Astrocyte (in vitro differentiated cells and primary cell): ENCODE measurements around the gene GMDS. TPM values are rescaled to one million over a fixed set of nuclear protein-coding genes. Genes with fewer than 3 reads are reported as not detected.

Experiments used
- DNase-seq: peaks from one replicate; pipeline ENCODE4 v3.0.0-alpha.2; 2010; ENCODE audit warnings: low read depth
- FAIRE-seq: peaks from 2 replicates; lab custom pipeline; 2011; peaks lifted over from hg19 to GRCh38; lab: Jason Lieb, UNC
- H2AFZ ChIP-seq: 2 replicates; pipeline ENCODE4 v1.6.0; 2012; ENCODE audit warnings: low read depth, low read length, inconsistent platforms
- H3K27ac ChIP-seq: 2 replicates; pipeline ENCODE4 v1.5.1; 2011; ENCODE audit warnings: low read depth, low read length, inconsistent platforms
- H3K27me3 ChIP-seq: 2 replicates; pipeline ENCODE4 v1.6.0; 2011; ENCODE audit warnings: low read length, inconsistent platforms; ENCODE audit not compliant: insufficient read depth
- H3K36me3 ChIP-seq: 2 replicates; pipeline ENCODE4 v1.5.1; 2011; ENCODE audit warnings: low read length, inconsistent platforms; ENCODE audit not compliant: insufficient read depth
- H3K4me1 ChIP-seq: 2 replicates; pipeline ENCODE4 v1.5.1; 2011; ENCODE audit warnings: low read length, inconsistent platforms; ENCODE audit not compliant: insufficient read depth
- H3K4me2 ChIP-seq: 2 replicates; pipeline ENCODE4 v1.6.0; 2012; ENCODE audit warnings: low read length, inconsistent platforms
- H3K4me3 ChIP-seq: 2 replicates; pipeline ENCODE4 v1.5.1; 2011; ENCODE audit warnings: low read depth, mild to moderate bottlenecking, low read length, inconsistent platforms; ENCODE audit not compliant: insufficient read depth
- H3K79me2 ChIP-seq: 2 replicates; pipeline ENCODE4 v1.6.0; 2012; ENCODE audit warnings: mild to moderate bottlenecking, low read length, inconsistent platforms; ENCODE audit not compliant: insufficient read depth
- H3K9ac ChIP-seq: 2 replicates; pipeline ENCODE4 v1.6.0; 2012; ENCODE audit warnings: mild to moderate bottlenecking, low read length, inconsistent platforms
- H3K9me3 ChIP-seq: 2 replicates; pipeline ENCODE4 v1.5.1; 2012; ENCODE audit warnings: low read depth, mild to moderate bottlenecking, low read length, inconsistent platforms; ENCODE audit not compliant: insufficient read depth
- H4K20me1 ChIP-seq: 2 replicates; pipeline ENCODE4 v1.6.0; 2012; ENCODE audit warnings: low read length, inconsistent platforms; ENCODE audit not compliant: insufficient read depth
- H3K27ac Mint-ChIP-seq: one replicate; pipeline ENCODE4 v1.8.0; 2021; ENCODE audit warnings: mild to moderate bottlenecking, mixed read lengths; ENCODE audit not compliant: unreplicated experiment
- H3K27me3 Mint-ChIP-seq: one replicate; pipeline ENCODE4 v1.8.0; 2021; ENCODE audit warnings: low read depth, mixed read lengths; ENCODE audit not compliant: unreplicated experiment
- H3K36me3 Mint-ChIP-seq: one replicate; pipeline ENCODE4 v1.8.0; 2021; ENCODE audit warnings: low read depth, mixed read lengths; ENCODE audit not compliant: unreplicated experiment
- H3K4me1 Mint-ChIP-seq: one replicate; pipeline ENCODE4 v1.8.0; 2021; ENCODE audit warnings: low read depth, mixed read lengths; ENCODE audit not compliant: unreplicated experiment
- H3K4me3 Mint-ChIP-seq: one replicate; pipeline ENCODE4 v1.8.0; 2021; ENCODE audit warnings: mild to moderate bottlenecking, moderate library complexity, mixed read lengths; ENCODE audit not compliant: unreplicated experiment
- H3K9me3 Mint-ChIP-seq: one replicate; pipeline ENCODE4 v1.8.0; 2021; ENCODE audit warnings: mild to moderate bottlenecking, mixed read lengths; ENCODE audit not compliant: unreplicated experiment
- CTCF ChIP-seq: IDR thresholded peaks from 2 replicates; pipeline ENCODE4 v1.5.1; 2011; ENCODE audit warnings: low read depth, mild to moderate bottlenecking, inconsistent platforms, low read length, moderate library complexity; ENCODE audit not compliant: insufficient read depth
- EZH2 ChIP-seq: IDR thresholded peaks from 2 replicates; pipeline ENCODE4 v1.6.1; 2012; ENCODE audit warnings: mild to moderate bottlenecking, low read length, inconsistent platforms; ENCODE audit not compliant: insufficient read depth
- total RNA-seq: library from RNA; stranded (reverse); gene quantifications from 2 replicates; pipeline ENCODE4 v1.2.1, GENCODE V29; 2021

The GMDS gene
- total RNA-seq, 1 donor from 2014 or later = 9.4 TPM

- H3K36me3 ChIP-seq = no peaks in the 10 kb centered on the region
- Mint-ChIP-seq H3K4me1 (peaks cover 1% of the 10 kb centered on the region), H3K27me3 (peaks cover 3% of the 10 kb centered on the region), H3K9me3 (no peaks in the 10 kb centered on the region), H3K36me3 (no peaks in the 10 kb centered on the region), H3K4me3 (no peak overlapping the region), H3K27ac (no peak overlapping the region)
- no peaks in the 10 kb centered on the region for H3K9me3 ChIP-seq
- H3K4me3 ChIP-seq = no peak overlapping the region
- H4K20me1 ChIP-seq = no peaks in the 10 kb centered on the region
- H3K79me2 ChIP-seq = no peaks in the 10 kb centered on the region
- no peak for TF ChIP-seq EZH2
- no peak for TF ChIP-seq CTCF
- no peak overlapping the region for H3K4me2 ChIP-seq
- no peaks in the 10 kb centered on the region for H3K27me3 ChIP-seq
- DNase-seq (no peak), FAIRE-seq (no peak)
- no peak overlapping the region for H3K9ac ChIP-seq
- no peak overlapping the region for H2AFZ ChIP-seq
- no peak overlapping the region for H3K27ac ChIP-seq
- peaks cover 7% of the 10 kb centered on the region for H3K4me1 ChIP-seq
Measured at GRCh38 chr6:1724616-1725015, 520.8 kb downstream of the GMDS start.

- no peak for FAIRE-seq
- H3K27ac Mint-ChIP-seq = no peak overlapping the region
- no peak overlapping the region for H3K4me3 ChIP-seq
- no peaks in the 10 kb centered on the region for H3K27me3 ChIP-seq
- no peaks in the 10 kb centered on the region for H4K20me1 ChIP-seq
- peaks cover 3% of the 10 kb centered on the region for H3K27me3 Mint-ChIP-seq
- no peaks in the 10 kb centered on the region for H3K9me3 Mint-ChIP-seq
- no peak overlapping the region for H3K27ac ChIP-seq
- H3K9me3 ChIP-seq = no peaks in the 10 kb centered on the region
- H3K4me2 ChIP-seq = no peak overlapping the region
- H3K36me3 Mint-ChIP-seq = no peaks in the 10 kb centered on the region
- H3K79me2 ChIP-seq = no peaks in the 10 kb centered on the region
- no peak overlapping the region for H3K9ac ChIP-seq
- H3K4me1 ChIP-seq = peaks cover 3% of the 10 kb centered on the region
- TF ChIP-seq CTCF = no peak
- TF ChIP-seq EZH2 = no peak
- no peaks in the 10 kb centered on the region for H3K36me3 ChIP-seq
- no peaks in the 10 kb centered on the region for H3K4me1 Mint-ChIP-seq
- no peak overlapping the region for H3K4me3 Mint-ChIP-seq
- DNase-seq = no peak
- no peak overlapping the region for H2AFZ ChIP-seq
Measured at GRCh38 chr6:1724124-1724523, 521.3 kb downstream of the GMDS start.

- Mint-ChIP-seq H3K4me1 (no peaks in the 10 kb centered on the region), H3K9me3 (no peaks in the 10 kb centered on the region), H3K27me3 (peaks cover 6% of the 10 kb centered on the region), H3K36me3 (no peaks in the 10 kb centered on the region), H3K27ac (no peak overlapping the region), H3K4me3 (no peak overlapping the region)
- no peak for TF ChIP-seq CTCF
- no peak for TF ChIP-seq EZH2
- Histone ChIP-seq H4K20me1 (no peaks in the 10 kb centered on the region), H3K4me2 (no peak overlapping the region), H3K36me3 (no peaks in the 10 kb centered on the region), H3K4me3 (no peak overlapping the region), H3K9ac (no peak overlapping the region), H3K79me2 (no peaks in the 10 kb centered on the region), H3K27me3 (no peaks in the 10 kb centered on the region), H2AFZ (no peak overlapping the region), H3K4me1 (no peaks in the 10 kb centered on the region), H3K27ac (no peak overlapping the region), H3K9me3 (no peaks in the 10 kb centered on the region)
- DNase-seq = no peak
- no peak for FAIRE-seq
Measured at GRCh38 chr6:1722801-1723200, 522.6 kb downstream of the GMDS start.
